ENCODE data around the gene CBX8. TPM values are rescaled to one million over a fixed set of nuclear protein-coding genes. Genes with fewer than 3 reads are reported as not detected.
A peak's percentile ranks its signal among the peaks of the same experiment; 100 is the strongest.

The CBX8 gene
- total RNA-seq, 2 donors from 2014 or later, result 0.71 to 7.4 TPM

DNA sequence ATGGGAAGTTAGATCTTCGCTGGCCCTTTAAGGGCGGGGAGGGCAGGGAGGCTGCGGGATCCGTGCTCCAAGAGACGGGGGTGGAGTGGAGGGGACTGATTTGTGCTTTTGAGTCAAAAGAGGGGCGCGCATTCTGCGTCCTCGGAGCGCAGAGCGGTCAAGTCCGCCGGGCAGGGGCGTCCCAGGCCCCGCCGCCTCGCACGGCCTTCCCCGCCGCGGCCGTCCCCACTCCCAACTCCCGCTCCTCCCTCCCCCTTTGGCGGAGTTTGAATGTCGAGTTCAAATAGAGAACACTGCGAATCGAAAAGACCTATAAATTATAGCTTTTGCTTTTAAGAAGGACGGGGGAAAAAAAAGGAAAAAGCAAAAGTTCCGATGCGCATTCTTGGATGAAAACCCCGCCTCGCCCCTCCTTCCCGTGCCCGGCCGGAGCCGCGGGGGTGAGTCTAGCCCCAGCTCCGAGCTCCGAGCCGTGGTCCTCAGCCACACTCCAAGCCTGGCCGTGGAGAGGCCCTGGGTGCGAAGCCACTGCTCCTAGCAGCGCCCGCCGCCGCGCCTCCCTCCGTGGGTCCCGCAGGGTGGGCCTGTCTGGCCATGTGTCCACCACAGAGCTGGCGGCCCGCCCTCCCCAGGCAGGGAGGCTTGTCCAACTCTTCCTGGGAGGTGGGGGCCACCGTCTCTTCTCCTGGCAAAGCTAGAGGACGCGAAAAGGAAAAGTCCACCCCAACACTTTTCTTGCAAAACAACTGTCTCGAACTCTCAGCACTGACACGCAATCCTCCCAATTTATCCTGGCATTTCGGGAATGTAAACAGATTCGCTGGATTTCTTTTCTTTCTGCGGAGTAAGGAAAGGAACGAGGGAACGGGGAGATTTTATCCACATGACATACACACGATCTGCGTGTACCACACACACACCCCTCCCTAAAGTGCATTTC lies 3.6 kb downstream of the CBX8 start:
- DNase-seq (ENCODE audit: low spot score) (no peak), ATAC-seq (ENCODE audit: insufficient number of reproducible peaks, low FRiP score, low read depth) (no peak)
- H3K9me3 ChIP-seq, result no peaks in the 10 kb centered on the region
- H3K36me3 ChIP-seq, result no peaks in the 10 kb centered on the region
- peaks cover 33% of the 10 kb centered on the region for H3K27me3 ChIP-seq (replicated peaks; ENCODE audit: insufficient read depth)
- TF ChIP-seq, protein P1, sequence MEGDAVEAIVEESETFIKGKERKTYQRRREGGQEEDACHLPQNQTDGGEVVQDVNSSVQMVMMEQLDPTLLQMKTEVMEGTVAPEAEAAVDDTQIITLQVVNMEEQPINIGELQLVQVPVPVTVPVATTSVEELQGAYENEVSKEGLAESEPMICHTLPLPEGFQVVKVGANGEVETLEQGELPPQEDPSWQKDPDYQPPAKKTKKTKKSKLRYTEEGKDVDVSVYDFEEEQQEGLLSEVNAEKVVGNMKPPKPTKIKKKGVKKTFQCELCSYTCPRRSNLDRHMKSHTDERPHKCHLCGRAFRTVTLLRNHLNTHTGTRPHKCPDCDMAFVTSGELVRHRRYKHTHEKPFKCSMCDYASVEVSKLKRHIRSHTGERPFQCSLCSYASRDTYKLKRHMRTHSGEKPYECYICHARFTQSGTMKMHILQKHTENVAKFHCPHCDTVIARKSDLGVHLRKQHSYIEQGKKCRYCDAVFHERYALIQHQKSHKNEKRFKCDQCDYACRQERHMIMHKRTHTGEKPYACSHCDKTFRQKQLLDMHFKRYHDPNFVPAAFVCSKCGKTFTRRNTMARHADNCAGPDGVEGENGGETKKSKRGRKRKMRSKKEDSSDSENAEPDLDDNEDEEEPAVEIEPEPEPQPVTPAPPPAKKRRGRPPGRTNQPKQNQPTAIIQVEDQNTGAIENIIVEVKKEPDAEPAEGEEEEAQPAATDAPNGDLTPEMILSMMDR (IDR thresholded peaks at IDR 0.05), result no peak
- H3K27ac ChIP-seq, result no peak overlapping the region
- H3K4me3 ChIP-seq, result peak overlapping the region; percentile 66
- peaks cover 20 to 32% of the 10 kb centered on the region in 2 donors for H3K4me1 ChIP-seq (ENCODE audit: control insufficient read depth in 1 of 2, low read depth in 2 of 2)

DNA sequence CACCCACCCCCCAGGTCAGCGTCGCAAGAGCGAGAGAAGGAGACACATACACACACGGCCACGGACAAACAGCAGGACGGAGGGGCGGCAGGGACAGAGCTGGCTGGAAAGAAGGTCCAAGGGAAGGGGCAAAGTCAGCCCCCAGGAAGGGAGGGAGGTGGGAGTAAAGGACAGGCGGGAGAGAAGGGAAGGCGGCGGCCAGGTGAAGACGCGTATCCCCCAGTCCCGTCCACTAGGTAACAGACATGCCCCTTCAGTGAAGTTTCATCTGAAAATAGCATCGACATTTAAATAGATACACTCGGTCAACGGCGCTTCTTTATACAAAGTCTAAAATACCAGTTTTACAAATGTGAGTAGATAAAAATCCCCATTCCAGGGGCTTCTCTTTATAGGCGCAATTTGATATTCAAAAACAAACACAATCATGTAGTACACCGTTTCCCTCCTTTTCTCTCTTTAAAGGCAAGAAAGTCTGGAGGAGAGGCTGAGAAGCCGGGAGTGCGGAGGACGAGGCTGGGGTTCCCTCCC lies 4.5 kb downstream of the CBX8 start:
- no peak for DNase-seq (ENCODE audit: low spot score)
- peaks cover 14 to 26% of the 10 kb centered on the region in 2 donors for H3K4me1 ChIP-seq (ENCODE audit: control insufficient read depth in 1 of 2, low read depth in 2 of 2)
- no peak overlapping the region for H3K27ac ChIP-seq
- no peak for ATAC-seq (ENCODE audit: insufficient number of reproducible peaks, low FRiP score, low read depth)
- no peaks in the 10 kb centered on the region for H3K9me3 ChIP-seq
- H3K4me3 ChIP-seq, result peak overlapping the region; percentile 66
- peaks cover 33% of the 10 kb centered on the region for H3K27me3 ChIP-seq (replicated peaks; ENCODE audit: insufficient read depth)
- TF ChIP-seq, protein P1 (IDR thresholded peaks at IDR 0.05), result no peak
- H3K36me3 ChIP-seq, result no peaks in the 10 kb centered on the region

DNA sequence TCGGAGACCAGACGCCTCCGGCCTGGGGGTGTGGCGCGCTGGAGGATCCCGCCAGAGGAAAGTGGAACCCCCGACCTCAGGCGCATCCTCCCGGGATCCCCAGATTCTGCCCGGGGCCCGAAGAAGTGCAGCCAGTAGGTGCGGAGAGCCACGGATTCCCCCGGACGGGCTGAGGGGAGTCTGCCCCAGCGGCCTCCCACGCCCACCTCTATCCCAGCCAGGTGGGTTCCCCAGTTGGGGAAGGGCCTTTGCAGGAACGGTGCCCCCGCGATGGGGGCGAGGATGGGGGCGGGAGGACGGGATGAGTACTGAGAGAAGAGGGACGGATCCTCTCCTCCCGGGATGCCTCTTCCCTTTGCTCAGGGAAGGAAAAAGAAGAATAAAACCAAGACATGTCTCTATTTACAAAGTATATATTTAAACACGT lies 5.1 kb downstream of the CBX8 start:
- Histone ChIP-seq H3K9me3 (no peaks in the 10 kb centered on the region), H3K4me1 (ENCODE audit: control insufficient read depth in 1 of 2, low read depth in 2 of 2) (peaks cover 14 to 26% of the 10 kb centered on the region in 2 donors), H3K4me3 (no peak overlapping the region), H3K27me3 (replicated peaks; ENCODE audit: insufficient read depth) (peaks cover 33% of the 10 kb centered on the region), H3K27ac (peak overlapping the region in 1 of 2 donors; percentile 27), H3K36me3 (no peaks in the 10 kb centered on the region)
- ATAC-seq (ENCODE audit: insufficient number of reproducible peaks, low FRiP score, low read depth) (no peak), DNase-seq (ENCODE audit: low spot score) (no peak)
- TF ChIP-seq, protein P1 (IDR thresholded peaks at IDR 0.05), result no peak

DNA sequence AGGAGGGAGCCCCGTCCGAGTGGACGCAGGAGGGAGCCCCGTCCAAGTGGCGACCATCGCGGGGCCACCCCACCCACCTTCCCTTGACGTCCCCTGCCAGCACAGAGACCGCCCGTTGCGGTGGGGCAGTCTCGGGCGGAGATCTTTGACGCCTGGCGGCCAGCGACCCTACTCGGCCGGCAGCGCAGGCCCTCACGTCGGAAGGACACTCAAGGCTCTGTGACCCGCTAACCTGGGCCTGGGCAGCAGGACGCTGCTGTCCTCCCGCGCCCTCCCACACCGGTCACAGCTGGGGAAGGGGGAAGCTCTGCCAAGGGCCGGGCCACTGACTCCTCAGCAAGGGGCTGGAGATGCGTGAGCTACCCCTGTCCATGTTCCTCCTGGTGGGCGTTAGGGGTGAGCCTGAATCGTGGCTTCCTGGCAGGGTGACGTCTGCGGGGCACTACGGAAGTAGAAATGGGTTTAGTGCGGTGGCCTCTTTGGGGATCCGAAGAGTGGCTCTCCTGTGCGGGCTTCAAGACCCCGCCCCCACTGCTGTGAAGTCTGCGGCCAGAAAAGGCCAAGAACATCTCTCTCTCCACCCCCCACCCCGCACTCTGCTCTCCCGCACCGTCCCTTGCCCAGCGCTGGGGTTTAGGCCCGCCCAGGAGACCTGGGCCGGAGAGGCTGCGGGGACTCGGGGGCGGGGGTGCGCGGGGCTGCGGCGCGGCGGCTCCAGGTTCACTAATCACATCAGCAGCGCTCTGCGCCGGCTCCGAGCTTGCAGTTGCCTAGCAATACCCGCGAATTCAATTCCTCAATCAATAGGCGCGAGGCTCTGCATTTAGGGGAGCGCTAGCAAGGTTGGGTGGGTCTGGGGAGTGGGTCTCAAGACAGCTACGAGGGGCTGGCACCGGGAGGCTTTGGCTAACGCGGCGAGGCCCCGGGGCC lies 5.8 kb downstream of the CBX8 start:
- Histone ChIP-seq H3K4me1 (ENCODE audit: control insufficient read depth in 1 of 2, low read depth in 2 of 2) (peaks cover 10 to 21% of the 10 kb centered on the region in 2 donors), H3K4me3 (no peak overlapping the region), H3K9me3 (no peaks in the 10 kb centered on the region), H3K36me3 (no peaks in the 10 kb centered on the region), H3K27me3 (replicated peaks; ENCODE audit: insufficient read depth) (peaks cover 33% of the 10 kb centered on the region), H3K27ac (peak overlapping the region in 1 of 2 donors; percentile 27)
- TF ChIP-seq, protein P1 (IDR thresholded peaks at IDR 0.05), result no peak
- no peak for DNase-seq (ENCODE audit: low spot score)
- ATAC-seq (ENCODE audit: insufficient number of reproducible peaks, low FRiP score, low read depth), result no peak

All from thoracic aorta (tissue), 2 donors.